IPS DF 6.9 (cell line): ENCODE data around the gene PRKN.
"Not testable (repeated sequence)": the region's sequence is repeated elsewhere in the genome, so short reads cannot be mapped to it uniquely, and the experiment has no call there.

ENCODE experiments used
- DNase-seq: peaks from one replicate; pipeline ENCODE4 v3.0.0-alpha.2; 2013; ENCODE audit warnings: low read depth, low spot score
- H3K27ac ChIP-seq: one replicate; pipeline ENCODE4 v1.5.1; 2013; ENCODE audit warnings: low read length, control low read depth
- H3K27me3 ChIP-seq: 2 replicates; pipeline ENCODE4 v1.6.1; 2013; ENCODE audit warnings: mild to moderate bottlenecking, low read length; ENCODE audit not compliant: control insufficient read depth, insufficient read depth
- H3K36me3 ChIP-seq: 2 replicates; pipeline ENCODE4 v1.6.1; 2013; ENCODE audit warnings: low read length; ENCODE audit not compliant: control insufficient read depth, insufficient read depth
- H3K4me1 ChIP-seq: 2 replicates; pipeline ENCODE4 v1.6.1; 2013; ENCODE audit warnings: low read length; ENCODE audit not compliant: control insufficient read depth, insufficient read depth
- H3K4me3 ChIP-seq: 2 replicates; pipeline ENCODE4 v1.5.1; 2013; ENCODE audit warnings: mild to moderate bottlenecking, low read length
- H3K9me3 ChIP-seq: 2 replicates; pipeline ENCODE4 v1.6.1; 2013; ENCODE audit warnings: low read length, inconsistent platforms; ENCODE audit not compliant: control insufficient read depth, insufficient read depth
- WGBS: extraction: QIAGEN DNeasy Blood & Tissue Kit; methylation state at CpG from one replicate; pipeline ENCODE4 v1.1.7; 2013; ENCODE audit warnings: mixed read lengths, missing lambda C conversion rate; ENCODE audit not compliant: insufficient read length, insufficient coverage; 5-methylcytosine and 5-hydroxymethylcytosine counted together

The PRKN gene

GRCh38 chr6:161829291-161829729 lies 898.3 kb downstream of the PRKN start:
- Histone ChIP-seq H3K4me1 (no peaks in the 10 kb centered on the region), H3K9me3 (no peaks in the 10 kb centered on the region), H3K27ac (no peak overlapping the region), H3K36me3 (no peaks in the 10 kb centered on the region), H3K4me3 (no peak overlapping the region), H3K27me3 (no peaks in the 10 kb centered on the region)
- no CpG with 5 or more reads among the region's 9 CpGs for WGBS
- no peak for DNase-seq

GRCh38 chr6:161828355-161828754 lies 899.2 kb downstream of the PRKN start:
- DNase-seq = no peak
- Histone ChIP-seq H3K27me3 (no peaks in the 10 kb centered on the region), H3K4me3 (no peak overlapping the region), H3K36me3 (no peaks in the 10 kb centered on the region), H3K27ac (no peak overlapping the region), H3K9me3 (no peaks in the 10 kb centered on the region), H3K4me1 (no peaks in the 10 kb centered on the region)
- WGBS = no CpG with 5 or more reads among the region's 9 CpGs

GRCh38 chr6:161826512-161826911 lies 901.1 kb downstream of the PRKN start:
- Histone ChIP-seq H3K4me1 (no peaks in the 10 kb centered on the region), H3K27me3 (no peaks in the 10 kb centered on the region), H3K27ac (no peak overlapping the region), H3K9me3 (no peaks in the 10 kb centered on the region), H3K4me3 (no peak overlapping the region), H3K36me3 (no peaks in the 10 kb centered on the region)
- DNase-seq = no peak
- WGBS = no CpG with 5 or more reads among the region's 6 CpGs

- WGBS = no CpG with 5 or more reads among the region's 9 CpGs
- not testable (repeated sequence) for H3K9me3 ChIP-seq, H3K27ac ChIP-seq, H3K36me3 ChIP-seq, H3K4me3 ChIP-seq, DNase-seq, H3K27me3 ChIP-seq, H3K4me1 ChIP-seq
Measured at GRCh38 chr6:161822204-161822603, 905.4 kb downstream of the PRKN start.

- Histone ChIP-seq H3K4me3 (no peak overlapping the region), H3K9me3 (no peaks in the 10 kb centered on the region), H3K36me3 (no peaks in the 10 kb centered on the region), H3K27me3 (no peaks in the 10 kb centered on the region), H3K27ac (no peak overlapping the region), H3K4me1 (no peaks in the 10 kb centered on the region)
- DNase-seq = no peak
- WGBS = no CpG with 5 or more reads among the region's 4 CpGs
Measured at GRCh38 chr6:161817881-161818280, 909.7 kb downstream of the PRKN start.

GRCh38 chr6:161815965-161816364 lies 911.6 kb downstream of the PRKN start:
- no peaks in the 10 kb centered on the region for H3K9me3 ChIP-seq
- H3K27ac ChIP-seq = no peak overlapping the region
- no peaks in the 10 kb centered on the region for H3K36me3 ChIP-seq
- H3K4me1 ChIP-seq = no peaks in the 10 kb centered on the region
- no peak overlapping the region for H3K4me3 ChIP-seq
- no CpG with 5 or more reads among the region's 4 CpGs for WGBS
- no peaks in the 10 kb centered on the region for H3K27me3 ChIP-seq
- no peak for DNase-seq

GRCh38 chr6:161813156-161813555 lies 914.4 kb downstream of the PRKN start:
- Histone ChIP-seq H3K27ac (no peak overlapping the region), H3K4me3 (no peak overlapping the region), H3K36me3 (no peaks in the 10 kb centered on the region), H3K27me3 (no peaks in the 10 kb centered on the region), H3K4me1 (no peaks in the 10 kb centered on the region), H3K9me3 (no peaks in the 10 kb centered on the region)
- no peak for DNase-seq
- no CpG with 5 or more reads among the region's 8 CpGs for WGBS

GRCh38 chr6:161809971-161810370 lies 917.6 kb downstream of the PRKN start:
- H3K9me3 ChIP-seq = no peaks in the 10 kb centered on the region
- DNase-seq = no peak
- no peaks in the 10 kb centered on the region for H3K36me3 ChIP-seq
- no peak overlapping the region for H3K4me3 ChIP-seq
- no peak overlapping the region for H3K27ac ChIP-seq
- no CpG with 5 or more reads among the region's 2 CpGs for WGBS
- no peaks in the 10 kb centered on the region for H3K27me3 ChIP-seq
- no peaks in the 10 kb centered on the region for H3K4me1 ChIP-seq

- Histone ChIP-seq H3K9me3 (no peaks in the 10 kb centered on the region), H3K27me3 (no peaks in the 10 kb centered on the region), H3K27ac (no peak overlapping the region), H3K4me1 (no peaks in the 10 kb centered on the region), H3K4me3 (no peak overlapping the region), H3K36me3 (no peaks in the 10 kb centered on the region)
- DNase-seq = no peak
- WGBS = no CpG with 5 or more reads among the region's 1 CpG
Measured at GRCh38 chr6:161804838-161805237, 922.7 kb downstream of the PRKN start.

GRCh38 chr6:161803131-161803530 lies 924.4 kb downstream of the PRKN start:
- Histone ChIP-seq H3K4me3 (no peak overlapping the region), H3K4me1 (no peaks in the 10 kb centered on the region), H3K27ac (no peak overlapping the region), H3K9me3 (no peaks in the 10 kb centered on the region), H3K36me3 (no peaks in the 10 kb centered on the region), H3K27me3 (no peaks in the 10 kb centered on the region)
- DNase-seq = no peak
- no CpG with 5 or more reads among the region's 3 CpGs for WGBS

- no peak for DNase-seq
- no peaks in the 10 kb centered on the region for H3K9me3 ChIP-seq
- no peak overlapping the region for H3K4me3 ChIP-seq
- no peaks in the 10 kb centered on the region for H3K27me3 ChIP-seq
- WGBS = 100% methylated on average over 1 of the region's 8 CpGs
- no peaks in the 10 kb centered on the region for H3K36me3 ChIP-seq
- no peak overlapping the region for H3K27ac ChIP-seq
- no peaks in the 10 kb centered on the region for H3K4me1 ChIP-seq
Measured at GRCh38 chr6:161802231-161802630, 925.3 kb downstream of the PRKN start.
